SIG-M5 (cell line): ENCODE data around the gene VPS18.

ENCODE experiments used
- DNase-seq: peaks from one replicate; lab custom pipeline; 2025; lab: John Stamatoyannopoulos, UW

VPS18 gene

GRCh38 chr15:40921949-40922607, 27.8 kb downstream of the VPS18 start:
- DNase-seq = no peak

GRCh38 chr15:40922608-40923005, 28.4 kb downstream of the VPS18 start:
- no peak for DNase-seq

DNA sequence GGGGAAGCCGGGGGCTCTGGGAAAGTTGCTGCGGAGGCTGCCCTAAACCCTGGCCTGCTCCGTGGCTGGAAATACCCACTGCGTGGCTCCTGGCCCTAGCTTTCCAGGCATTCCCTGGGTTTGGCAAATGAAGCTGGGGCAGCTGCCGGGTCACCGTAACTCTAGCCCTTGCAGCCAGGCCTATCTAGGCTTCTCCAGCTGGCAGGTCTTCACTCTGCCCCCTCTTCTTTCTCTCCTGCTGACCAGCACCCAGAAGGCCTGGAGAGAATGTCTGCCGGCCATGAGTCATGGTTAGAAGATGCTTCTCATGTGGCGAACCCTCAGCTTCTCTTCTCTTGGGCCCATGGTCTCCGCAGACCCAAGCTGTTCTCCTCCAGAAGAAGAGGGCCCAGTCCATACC, 29.3 kb downstream of the VPS18 start:
- no peak for DNase-seq

- DNase-seq = no peak
Measured at GRCh38 chr15:40925495-40925862, 31.2 kb downstream of the VPS18 start.

DNA sequence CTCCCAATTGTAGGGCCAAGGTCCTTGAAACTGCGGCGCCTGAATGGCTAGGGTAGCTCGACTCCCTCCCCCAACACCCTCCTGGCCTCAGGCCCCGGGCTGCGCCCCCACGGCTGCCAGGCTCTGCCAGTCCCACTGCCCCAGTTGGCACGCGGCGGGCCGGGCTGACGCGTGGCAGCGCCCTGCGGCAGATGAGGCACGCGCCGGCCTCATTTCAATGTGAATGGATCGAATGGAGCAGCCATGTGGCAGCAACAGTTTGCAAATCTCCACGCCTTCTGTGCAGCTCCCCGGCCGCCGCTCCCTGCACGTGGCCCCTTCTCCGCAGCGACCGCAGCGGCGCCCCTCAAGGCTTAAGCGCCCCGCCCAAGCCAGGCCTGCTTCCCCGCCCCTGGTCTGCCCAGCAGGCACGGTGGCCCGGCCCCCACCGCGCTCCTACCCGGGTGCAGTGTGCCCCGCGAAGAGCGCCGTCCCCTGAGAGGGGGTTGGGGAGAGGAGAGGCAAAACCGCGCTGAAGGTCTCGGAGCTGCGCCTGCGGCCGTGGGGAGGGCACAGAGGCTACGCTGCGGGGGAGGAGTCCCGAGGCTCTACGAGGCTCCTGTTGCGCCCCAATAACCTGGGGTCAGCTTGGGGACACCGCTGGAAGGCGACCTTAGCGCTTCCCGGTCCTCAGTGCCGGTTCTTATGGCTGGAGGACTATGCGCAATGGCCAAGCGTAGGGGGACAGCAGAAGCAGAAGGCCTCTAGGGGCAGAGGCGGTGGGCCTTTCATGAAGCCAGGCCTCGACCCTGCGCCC, 31.8 kb downstream of the VPS18 start:
- DNase-seq = no peak

DNA sequence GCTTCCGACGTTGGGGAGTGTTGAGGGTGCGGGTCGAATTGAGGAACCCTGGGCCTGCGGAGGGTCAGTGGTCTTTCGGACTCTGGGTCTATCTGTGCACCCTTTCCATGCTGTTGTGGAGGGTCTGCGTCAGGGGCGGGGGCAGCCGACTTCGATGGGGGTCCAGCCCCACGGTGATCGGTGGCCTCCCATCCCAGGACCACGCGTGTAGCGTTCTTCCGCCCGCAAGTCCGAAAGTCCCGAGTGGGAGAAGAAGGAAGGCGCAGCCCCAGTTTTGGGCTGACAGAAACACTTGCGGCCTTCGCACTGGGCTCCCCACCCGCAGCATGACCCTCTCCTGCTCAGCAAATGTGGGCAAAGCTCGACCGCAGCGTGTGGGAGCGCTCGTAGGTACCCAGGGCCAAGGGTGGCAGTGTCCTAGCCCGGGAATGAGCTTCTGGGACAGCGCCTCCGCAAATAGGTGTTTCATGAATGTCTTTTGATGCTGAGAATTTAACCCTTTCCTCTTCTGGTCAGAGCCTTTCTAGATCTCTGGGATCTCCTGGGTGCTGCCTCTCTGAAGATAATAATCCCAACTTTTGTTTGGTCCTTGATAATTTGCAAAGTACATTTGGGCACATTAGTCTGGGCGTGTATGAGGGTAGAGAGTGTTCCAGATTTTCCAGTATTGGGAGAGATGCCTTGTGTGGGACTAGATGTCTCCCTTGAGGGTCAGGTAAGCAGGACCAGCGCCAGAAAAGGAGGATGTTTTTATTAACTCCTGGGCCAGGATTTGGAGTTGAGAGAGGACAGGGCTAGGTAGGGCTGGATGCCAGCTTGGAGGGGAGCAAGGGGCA, 32.6 kb downstream of the VPS18 start:
- no peak for DNase-seq

GRCh38 chr15:40927495-40927872, 33.2 kb downstream of the VPS18 start:
- no peak for DNase-seq

DNA sequence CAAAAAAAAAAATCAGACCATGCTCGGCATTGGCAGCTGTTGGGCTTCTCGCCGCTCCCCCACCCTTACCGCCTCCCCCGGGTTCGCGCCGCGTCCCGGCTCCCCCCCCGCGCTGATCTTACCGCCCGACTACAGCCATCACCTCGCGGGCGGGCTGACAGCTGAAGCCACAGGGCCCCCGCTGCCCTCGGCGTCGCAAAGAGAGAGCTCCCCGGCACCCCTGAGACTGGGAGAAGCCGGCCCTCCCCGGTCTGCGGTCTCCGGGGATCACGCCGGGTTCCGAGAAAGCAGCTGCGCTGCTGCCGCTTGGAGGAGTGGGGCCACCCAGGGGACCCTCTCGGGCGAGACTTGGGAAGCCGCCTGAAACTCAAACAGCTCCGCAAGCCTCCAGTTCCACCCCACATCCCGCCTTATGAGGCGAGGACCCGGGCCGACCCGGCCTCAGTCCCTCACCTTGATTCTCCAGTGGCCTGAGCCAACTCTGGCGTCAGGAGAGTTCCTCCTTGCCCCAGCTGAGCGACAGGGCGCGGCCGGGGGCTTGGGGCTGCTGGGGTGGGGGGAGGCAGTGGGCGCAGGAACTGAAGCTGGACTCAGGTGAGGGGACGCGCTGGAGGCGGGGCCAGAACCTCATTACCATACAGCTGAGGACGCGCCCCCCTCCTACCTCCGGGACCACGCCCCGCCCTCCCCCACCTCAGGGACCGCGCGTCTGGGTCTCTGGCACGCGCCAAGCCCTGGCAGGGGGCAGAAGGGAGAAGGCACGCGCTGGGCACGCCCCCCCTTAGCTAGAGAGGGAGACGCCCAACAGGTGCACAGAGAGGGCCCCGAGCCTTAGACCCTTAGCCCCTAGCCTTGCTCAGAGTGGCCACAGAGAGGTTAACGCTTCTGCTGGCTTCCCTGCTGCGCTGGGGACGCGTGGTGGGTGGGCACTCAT, 33.9 kb downstream of the VPS18 start:
- no peak for DNase-seq

DNA sequence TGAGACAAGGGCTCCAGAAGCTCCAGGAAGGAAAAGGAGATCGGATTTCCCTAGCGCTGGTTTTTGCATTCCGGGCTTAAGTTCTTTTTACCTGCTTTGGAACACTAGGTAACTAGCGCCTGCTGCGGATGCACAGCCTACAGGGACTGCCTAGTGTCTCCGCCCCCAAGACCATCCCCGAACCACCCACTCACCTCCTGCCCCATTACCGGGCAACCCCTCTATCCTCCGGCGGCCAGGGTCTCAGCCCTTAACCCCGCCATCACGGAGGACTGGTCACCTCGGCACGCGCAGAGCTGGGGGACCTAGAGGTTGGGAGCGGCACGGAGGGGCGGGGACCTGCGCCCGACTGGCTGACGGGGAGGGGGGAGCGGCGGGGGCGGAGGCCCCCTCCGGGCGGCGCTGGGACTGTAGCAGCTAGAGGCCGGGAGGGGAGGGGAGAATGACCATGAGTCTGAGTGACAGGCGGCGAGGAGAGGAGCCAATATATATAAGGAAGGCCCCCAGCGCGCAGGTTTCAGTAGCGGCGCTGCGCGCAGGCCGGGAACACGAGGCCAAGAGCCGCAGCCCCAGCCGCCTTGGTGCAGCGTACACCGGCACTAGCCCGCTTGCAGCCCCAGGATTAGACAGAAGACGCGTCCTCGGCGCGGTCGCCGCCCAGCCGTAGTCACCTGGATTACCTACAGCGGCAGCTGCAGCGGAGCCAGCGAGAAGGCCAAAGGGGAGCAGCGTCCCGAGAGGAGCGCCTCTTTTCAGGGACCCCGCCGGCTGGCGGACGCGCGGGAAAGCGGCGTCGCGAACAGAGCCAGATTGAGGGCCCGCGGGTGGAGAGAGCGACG, 34.8 kb downstream of the VPS18 start, which contains the start of gene DLL4:
DLL4 (plus strand) TSS at position 520 of the 839 bp plus-strand sequence. CDS start 329 bp downstream, outside the sequence.
- DNase-seq = no peak

GRCh38 chr15:40929660-40930429, 35.6 kb downstream of the VPS18 start:
- DNase-seq = no peak

- DNase-seq = no peak
Measured at GRCh38 chr15:40930430-40931299, 36.4 kb downstream of the VPS18 start.

- no peak for DNase-seq
Measured at GRCh38 chr15:40931300-40932142, 37.3 kb downstream of the VPS18 start.

DNA sequence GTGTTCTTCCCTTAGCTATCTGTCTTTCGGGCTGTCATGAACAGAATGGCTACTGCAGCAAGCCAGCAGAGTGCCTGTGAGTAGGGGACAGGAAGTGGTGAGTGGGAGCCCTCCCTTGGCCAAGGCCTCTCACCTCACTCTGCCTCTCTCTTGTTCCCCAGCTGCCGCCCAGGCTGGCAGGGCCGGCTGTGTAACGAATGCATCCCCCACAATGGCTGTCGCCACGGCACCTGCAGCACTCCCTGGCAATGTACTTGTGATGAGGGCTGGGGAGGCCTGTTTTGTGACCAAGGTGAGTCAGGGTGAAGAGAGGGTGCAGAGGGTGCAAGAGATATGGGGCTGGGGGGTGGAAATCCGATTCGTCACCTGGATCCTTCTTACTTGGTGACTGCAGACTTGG, 37.9 kb downstream of the VPS18 start:
- DNase-seq = no peak

DNA sequence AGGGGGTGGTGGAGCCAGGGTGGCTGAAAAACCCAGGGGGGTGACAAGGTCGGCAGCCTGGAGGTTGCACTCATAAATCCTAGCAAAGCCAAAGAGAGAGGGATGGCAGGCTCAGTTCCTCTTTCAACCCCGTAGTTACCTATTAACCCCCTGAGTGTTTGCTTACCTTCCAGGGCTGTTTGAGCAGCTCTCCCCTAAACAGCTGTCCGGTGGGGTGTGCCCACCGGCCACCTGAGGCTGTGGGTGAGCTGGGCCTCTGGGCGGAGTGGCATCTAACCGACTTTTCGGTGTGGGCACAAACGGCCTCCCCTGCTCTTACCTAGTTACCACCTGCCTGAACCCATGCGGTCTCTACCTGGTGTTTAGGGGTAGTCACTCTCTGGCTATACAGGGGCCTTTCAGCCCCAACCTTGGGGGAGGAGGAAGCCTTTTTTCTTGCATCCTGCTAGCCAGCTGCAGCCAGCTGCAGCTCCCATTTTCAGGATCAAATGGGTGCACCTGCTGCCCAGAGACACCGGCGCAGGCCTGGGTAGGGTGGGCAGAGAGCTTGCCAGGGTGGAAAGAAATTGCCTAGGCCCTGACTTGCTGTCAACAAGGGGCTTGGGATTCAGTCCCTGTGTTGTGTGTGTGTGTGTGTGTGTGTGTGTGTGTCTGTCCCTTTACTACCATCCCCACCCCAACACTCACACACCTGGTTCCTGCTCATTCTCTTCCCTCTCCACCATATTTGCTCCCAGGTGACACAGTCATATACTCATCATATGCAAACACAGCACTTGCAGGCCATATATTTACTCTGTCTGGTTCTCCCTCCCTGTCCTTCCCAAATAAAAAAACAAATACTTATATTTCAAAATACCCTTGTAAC, 38.6 kb downstream of the VPS18 start:
- DNase-seq = no peak

- DNase-seq = no peak
Measured at GRCh38 chr15:40933517-40933902, 39.3 kb downstream of the VPS18 start.

DNA sequence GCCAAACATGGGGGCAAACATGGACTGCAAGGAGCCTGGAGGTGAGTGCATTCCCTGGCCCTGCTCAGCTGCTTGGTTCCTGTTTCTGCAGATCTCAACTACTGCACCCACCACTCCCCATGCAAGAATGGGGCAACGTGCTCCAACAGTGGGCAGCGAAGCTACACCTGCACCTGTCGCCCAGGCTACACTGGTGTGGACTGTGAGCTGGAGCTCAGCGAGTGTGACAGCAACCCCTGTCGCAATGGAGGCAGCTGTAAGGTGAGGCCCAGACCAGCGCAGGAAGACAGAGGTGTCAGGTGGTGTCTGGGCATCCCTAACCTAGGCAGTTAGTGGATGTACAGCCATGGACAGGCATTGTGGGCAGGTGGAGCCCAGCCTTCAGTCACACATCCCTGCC, 40.2 kb downstream of the VPS18 start:
- DNase-seq = no peak

GRCh38 chr15:40936234-40936708, 42.0 kb downstream of the VPS18 start:
- no peak for DNase-seq
